HepG2 (cell line): ENCODE measurements around the gene SRSF2.

ENCODE experiments used
- MAFK ChIP-seq, 2 experiments: IDR thresholded peaks in 1 of 2; conservative IDR thresholded peaks in 1 of 2; 2 replicates each; pipeline ENCODE4 v1.6.1; 2011; ENCODE audit warnings: improper control_type of control experiment in 2 of 2, low read length in 2 of 2
- MEIS1 ChIP-seq: sonication (generic); formaldehyde crosslinking; IDR thresholded peaks from 2 replicates; pipeline ENCODE4 v1.9.0; 2021; ENCODE audit warnings: mild to moderate bottlenecking, missing genetic modification reagents, moderate library complexity, borderline replicate concordance
- SMC3 ChIP-seq: IDR thresholded peaks from 2 replicates; pipeline ENCODE4 v1.6.1; 2011; ENCODE audit warnings: low read length, improper control_type of control experiment
- SNAPC2 ChIP-seq: sonication (generic); formaldehyde crosslinking; IDR thresholded peaks from 2 replicates; pipeline ENCODE4 v1.8.1; 2022; ENCODE audit warnings: mild to moderate bottlenecking, missing genetic modification reagents
- TEAD2 ChIP-seq: sonication (generic); formaldehyde crosslinking; IDR thresholded peaks from 2 replicates; pipeline ENCODE4 v1.9.0; 2021; ENCODE audit warnings: missing genetic modification reagents
- YY1 ChIP-seq: IDR thresholded peaks from 2 replicates; pipeline ENCODE4 v1.6.1; 2011; ENCODE audit warnings: low read length, low read depth, moderate library complexity, mild to moderate bottlenecking; ENCODE audit not compliant: insufficient read depth, insufficient replicate concordance
- ZNF274 ChIP-seq: sonication (generic); formaldehyde crosslinking; IDR thresholded peaks from 2 replicates; pipeline ENCODE4 v1.5.1; 2020; ENCODE audit warnings: mild to moderate bottlenecking, missing genetic modification reagents
- ZNF501 ChIP-seq: sonication (generic); formaldehyde crosslinking; IDR thresholded peaks from 2 replicates; pipeline ENCODE4 v1.5.1; 2020; ENCODE audit warnings: mild to moderate bottlenecking, moderate library complexity, missing genetic modification reagents
- TF ChIP-seq, protein P1 (sequence below): sonication (generic); formaldehyde crosslinking; IDR thresholded peaks from 2 replicates; pipeline ENCODE4 v1.5.0; 2020; ENCODE audit warnings: mild to moderate bottlenecking, missing genetic modification reagents, moderate library complexity
- TF ChIP-seq, protein P2 (sequence below): sonication (generic); formaldehyde crosslinking; IDR thresholded peaks from 2 replicates; pipeline ENCODE4 v1.8.0; 2022; ENCODE audit warnings: mild to moderate bottlenecking, missing genetic modification reagents; ENCODE audit not compliant: insufficient replicate concordance

DNA sequence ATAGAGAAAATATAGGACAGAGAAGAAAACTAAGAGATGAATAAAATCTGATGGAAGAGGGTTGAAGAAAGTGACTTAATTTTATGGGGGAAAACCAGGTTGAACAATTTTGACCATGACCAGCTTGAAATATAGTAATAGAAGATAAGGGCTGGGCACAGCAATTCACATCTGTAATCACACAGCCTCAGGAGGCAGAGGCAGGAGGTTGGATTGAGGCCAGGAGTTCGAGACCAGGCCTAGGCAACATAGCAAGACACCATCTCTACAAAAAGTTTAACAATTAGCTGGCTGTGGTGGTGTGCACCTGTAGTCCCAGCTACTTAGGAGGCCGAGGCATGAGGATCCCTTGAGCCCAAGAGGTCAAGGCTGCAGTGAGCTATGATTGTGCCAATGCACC is 35.1 kb downstream of the SRSF2 start:
- TF ChIP-seq MAFK (conservative IDR thresholded peaks at IDR 0.05 in 1 of 2, IDR thresholded peaks at IDR 0.05 in 1 of 2; ENCODE audit: low read length in 2 of 2) (no peak), ZNF274 (CRISPR knock-in tag) (no peak), TEAD2 (no peak), SMC3 (no peak), SNAPC2 (CRISPR knock-in tag) (no peak), ZNF501 (CRISPR knock-in tag) (no peak), YY1 (no peak), MEIS1 (CRISPR knock-in tag) (no peak)
- TF ChIP-seq, protein P1, sequence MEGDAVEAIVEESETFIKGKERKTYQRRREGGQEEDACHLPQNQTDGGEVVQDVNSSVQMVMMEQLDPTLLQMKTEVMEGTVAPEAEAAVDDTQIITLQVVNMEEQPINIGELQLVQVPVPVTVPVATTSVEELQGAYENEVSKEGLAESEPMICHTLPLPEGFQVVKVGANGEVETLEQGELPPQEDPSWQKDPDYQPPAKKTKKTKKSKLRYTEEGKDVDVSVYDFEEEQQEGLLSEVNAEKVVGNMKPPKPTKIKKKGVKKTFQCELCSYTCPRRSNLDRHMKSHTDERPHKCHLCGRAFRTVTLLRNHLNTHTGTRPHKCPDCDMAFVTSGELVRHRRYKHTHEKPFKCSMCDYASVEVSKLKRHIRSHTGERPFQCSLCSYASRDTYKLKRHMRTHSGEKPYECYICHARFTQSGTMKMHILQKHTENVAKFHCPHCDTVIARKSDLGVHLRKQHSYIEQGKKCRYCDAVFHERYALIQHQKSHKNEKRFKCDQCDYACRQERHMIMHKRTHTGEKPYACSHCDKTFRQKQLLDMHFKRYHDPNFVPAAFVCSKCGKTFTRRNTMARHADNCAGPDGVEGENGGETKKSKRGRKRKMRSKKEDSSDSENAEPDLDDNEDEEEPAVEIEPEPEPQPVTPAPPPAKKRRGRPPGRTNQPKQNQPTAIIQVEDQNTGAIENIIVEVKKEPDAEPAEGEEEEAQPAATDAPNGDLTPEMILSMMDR (CRISPR knock-in tag) = no peak
- TF ChIP-seq, protein P2, sequence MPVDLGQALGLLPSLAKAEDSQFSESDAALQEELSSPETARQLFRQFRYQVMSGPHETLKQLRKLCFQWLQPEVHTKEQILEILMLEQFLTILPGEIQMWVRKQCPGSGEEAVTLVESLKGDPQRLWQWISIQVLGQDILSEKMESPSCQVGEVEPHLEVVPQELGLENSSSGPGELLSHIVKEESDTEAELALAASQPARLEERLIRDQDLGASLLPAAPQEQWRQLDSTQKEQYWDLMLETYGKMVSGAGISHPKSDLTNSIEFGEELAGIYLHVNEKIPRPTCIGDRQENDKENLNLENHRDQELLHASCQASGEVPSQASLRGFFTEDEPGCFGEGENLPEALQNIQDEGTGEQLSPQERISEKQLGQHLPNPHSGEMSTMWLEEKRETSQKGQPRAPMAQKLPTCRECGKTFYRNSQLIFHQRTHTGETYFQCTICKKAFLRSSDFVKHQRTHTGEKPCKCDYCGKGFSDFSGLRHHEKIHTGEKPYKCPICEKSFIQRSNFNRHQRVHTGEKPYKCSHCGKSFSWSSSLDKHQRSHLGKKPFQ = no peak
